OCI-LY7 (cell line): ENCODE results near the gene ANAPC5.

ENCODE experiments used
- EZH2phosphoT487 ChIP-seq: fragments of 200-600 bp; sonication (generic); IDR thresholded peaks from 2 replicates; pipeline ENCODE4 v1.6.1; 2018; ENCODE audit warnings: low read depth, borderline replicate concordance, mild to moderate bottlenecking, mixed run types, antibody characterized with exemption, low read length, moderate library complexity, mixed read lengths
- TF ChIP-seq, protein P1 (sequence below): fragments of 200-600 bp; sonication (generic); conservative IDR thresholded peaks from 2 replicates; pipeline ENCODE4 v1.5.1; 2014; ENCODE audit warnings: mild to moderate bottlenecking, antibody characterized with exemption, low read length, moderate library complexity, mixed read lengths

DNA sequence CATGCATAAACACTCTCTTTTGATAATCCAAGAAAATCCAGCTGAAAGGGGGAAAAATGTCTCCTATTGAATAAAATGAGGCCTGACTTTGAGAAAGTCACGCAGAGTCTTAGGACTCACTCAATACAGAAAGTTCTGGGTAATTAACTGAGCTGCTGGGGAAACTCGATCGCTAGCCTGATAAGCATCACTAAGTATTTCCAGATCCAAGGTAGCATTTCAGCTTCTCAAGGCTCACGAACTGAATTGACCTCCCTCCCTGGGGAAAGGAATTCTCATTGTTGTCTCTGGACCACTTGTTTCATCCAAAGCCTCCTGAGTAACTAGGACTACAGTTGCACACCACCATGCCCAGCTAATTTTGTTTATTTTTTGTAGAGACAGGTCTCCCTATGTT lies 13.8 kb upstream of the ANAPC5 start:
- TF ChIP-seq, protein P1, sequence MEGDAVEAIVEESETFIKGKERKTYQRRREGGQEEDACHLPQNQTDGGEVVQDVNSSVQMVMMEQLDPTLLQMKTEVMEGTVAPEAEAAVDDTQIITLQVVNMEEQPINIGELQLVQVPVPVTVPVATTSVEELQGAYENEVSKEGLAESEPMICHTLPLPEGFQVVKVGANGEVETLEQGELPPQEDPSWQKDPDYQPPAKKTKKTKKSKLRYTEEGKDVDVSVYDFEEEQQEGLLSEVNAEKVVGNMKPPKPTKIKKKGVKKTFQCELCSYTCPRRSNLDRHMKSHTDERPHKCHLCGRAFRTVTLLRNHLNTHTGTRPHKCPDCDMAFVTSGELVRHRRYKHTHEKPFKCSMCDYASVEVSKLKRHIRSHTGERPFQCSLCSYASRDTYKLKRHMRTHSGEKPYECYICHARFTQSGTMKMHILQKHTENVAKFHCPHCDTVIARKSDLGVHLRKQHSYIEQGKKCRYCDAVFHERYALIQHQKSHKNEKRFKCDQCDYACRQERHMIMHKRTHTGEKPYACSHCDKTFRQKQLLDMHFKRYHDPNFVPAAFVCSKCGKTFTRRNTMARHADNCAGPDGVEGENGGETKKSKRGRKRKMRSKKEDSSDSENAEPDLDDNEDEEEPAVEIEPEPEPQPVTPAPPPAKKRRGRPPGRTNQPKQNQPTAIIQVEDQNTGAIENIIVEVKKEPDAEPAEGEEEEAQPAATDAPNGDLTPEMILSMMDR: no peak
- TF ChIP-seq EZH2phosphoT487: no peak
